Activated CD4-positive, alpha-beta T cell treated with anti-CD3 and anti-CD28 coated beads, Interleukin-2, Interleukin-4, amounts not matched to agents 100 ng/mL and 50 ng/mL, durations not matched to agents 16 hours and 8 hours (primary cell): ENCODE results near the gene CD46.
"Not testable (repeated sequence)": the region's sequence is repeated elsewhere in the genome, so short reads cannot be mapped to it uniquely, and the experiment has no call there.

ENCODE experiments used
- DNase-seq: peaks from one replicate; pipeline ENCODE4 v3.0.0-alpha.2; 2020; ENCODE audit warnings: low spot score

Gene CD46

DNA sequence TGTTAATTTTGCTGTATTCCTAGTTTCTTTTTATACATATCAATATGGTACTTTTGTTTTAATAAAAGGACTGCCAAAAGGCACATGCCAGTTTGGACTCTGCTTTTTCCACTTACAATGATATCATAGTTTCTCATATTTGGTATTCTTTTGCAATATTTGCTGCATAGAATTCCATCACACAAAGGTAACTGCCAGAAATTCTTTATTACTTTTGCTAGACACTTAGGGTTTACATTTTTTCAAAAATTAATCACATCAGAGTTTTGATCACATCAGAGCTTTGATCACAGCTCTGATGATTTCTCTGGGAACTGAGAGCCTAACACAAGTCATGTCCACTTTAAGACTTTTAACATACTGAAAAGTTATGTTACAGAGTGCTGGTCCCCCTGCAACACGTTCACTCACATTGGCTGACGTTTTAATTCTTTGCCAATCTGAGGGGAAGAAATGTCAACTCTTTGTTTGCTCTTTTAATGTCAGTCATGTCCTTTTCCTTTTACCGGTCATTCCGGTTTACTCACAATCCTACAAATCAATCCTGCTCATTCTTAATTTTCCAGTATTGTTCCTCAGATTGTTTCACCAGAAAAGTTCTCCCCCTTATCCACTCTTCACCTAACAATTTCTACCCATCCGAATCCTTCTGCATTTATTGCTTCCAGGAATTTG, 1.1 kb upstream of the CD46 start:
- no peak for DNase-seq

DNA sequence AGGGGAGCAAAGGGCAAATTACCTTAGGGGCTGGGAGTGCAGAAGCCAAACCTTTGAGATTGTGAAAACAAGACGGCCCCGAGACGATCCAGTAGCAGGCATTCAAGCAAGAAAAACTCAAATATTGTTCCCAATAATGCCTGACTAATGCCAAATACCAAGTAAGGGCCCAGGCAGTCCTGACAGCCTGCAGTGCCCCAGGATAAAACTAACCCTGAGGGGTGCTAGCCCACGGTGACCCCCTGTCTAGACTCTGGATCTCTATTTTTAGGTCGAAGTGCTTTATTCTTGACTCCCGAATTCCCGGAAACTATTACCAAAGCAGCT, 428 bp upstream of the CD46 start:
- not testable (repeated sequence) for DNase-seq

DNA sequence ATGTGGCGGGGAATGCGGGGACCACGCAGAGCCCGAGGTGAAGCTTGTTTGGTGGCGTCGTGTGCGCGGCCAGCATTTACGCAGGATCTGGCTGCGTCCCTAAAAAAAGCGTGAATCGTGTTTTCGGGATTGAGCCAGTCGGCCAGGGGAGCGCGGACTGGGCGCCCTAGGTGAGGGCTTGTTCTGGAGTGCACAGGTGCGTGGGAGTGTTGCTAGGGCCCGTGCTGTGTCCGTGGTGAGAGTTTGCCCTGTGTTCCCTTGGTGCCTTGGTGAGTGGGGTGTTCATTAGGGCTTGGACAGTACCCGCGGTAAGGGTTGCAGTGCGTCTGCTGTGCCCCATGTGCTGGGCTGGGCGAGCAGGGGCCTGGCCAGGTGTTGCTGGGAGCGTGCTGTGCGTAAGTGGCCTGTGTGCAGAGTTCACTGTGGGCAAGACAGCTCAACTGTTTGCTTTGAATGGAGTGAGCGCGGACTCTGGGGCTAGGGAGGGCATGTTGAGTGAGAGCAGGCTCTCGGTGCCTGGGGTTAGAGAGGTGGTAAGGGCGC, 673 bp downstream of the CD46 start:
- DNase-seq = peak; percentile 23

DNA sequence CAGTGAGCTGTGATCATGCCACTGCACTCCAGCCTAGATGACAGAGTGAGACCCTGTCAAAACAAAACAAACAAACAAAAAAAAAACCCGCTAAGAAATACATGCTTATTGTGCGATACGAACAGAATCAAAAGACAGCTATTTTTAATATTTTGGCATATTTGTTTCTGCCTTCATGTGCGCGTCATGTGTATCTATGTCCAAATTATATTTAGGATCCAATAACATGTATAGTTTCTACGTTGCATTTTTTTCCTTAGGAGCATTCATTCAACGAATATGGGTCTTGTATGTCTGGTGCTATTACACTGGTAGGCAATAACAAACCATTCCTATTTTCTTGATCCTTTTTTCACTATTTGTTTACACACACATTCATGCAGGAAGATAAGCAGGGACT, 1.8 kb downstream of the CD46 start:
- no peak for DNase-seq

DNA sequence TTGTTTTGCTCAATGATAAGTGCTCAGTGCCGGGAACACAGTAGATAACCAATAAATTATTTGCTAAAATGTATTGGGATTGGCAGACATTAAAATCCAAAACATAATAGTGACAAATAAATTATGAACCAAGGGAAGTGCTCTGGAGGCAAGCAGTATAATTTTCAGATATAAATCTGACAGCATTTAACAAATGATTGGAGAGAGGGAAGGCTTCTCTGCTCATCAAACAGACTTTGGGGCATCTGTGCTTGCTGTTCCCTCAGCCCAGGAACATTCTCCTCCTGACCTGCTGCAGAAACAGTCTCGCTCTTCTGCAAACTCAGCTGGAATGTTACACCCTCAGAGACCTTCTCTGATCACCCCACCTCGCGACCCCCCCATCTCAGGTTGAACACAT, 2.2 kb downstream of the CD46 start:
- DNase-seq = no peak

DNA sequence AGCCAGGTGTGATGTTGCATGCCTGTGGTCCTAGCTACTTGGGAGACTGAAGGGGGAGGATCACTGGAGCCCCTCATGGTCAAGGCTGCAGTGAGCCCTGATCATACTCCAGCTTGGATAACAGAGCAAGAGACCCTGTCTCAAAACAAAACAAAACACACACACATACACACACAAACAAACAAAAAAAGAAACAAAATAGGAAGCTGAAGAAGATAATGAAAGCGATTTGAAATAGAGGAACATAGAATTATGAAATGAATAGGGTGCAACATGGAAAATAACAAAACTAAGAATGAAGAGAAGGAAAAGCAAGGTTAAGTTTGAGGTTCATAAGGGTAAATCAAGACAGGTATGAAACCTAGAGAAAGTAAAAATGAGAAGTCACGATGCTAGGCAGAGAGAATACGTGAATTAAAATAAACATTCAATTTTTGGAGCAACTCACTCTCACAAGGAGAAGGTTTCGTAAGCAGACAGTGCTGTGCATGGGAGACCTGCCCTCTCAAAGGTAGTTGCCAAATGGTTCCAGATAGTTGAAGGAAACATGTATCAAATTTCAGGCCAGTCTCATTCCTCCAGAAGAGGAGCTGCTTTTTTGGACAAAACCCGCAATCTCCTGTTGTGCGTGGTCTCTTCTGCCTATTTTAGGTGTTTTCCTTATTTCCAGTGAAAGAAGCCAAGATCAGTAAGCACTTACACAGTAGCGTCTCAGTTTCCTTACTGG, 3.3 kb downstream of the CD46 start:
- no peak for DNase-seq

DNA sequence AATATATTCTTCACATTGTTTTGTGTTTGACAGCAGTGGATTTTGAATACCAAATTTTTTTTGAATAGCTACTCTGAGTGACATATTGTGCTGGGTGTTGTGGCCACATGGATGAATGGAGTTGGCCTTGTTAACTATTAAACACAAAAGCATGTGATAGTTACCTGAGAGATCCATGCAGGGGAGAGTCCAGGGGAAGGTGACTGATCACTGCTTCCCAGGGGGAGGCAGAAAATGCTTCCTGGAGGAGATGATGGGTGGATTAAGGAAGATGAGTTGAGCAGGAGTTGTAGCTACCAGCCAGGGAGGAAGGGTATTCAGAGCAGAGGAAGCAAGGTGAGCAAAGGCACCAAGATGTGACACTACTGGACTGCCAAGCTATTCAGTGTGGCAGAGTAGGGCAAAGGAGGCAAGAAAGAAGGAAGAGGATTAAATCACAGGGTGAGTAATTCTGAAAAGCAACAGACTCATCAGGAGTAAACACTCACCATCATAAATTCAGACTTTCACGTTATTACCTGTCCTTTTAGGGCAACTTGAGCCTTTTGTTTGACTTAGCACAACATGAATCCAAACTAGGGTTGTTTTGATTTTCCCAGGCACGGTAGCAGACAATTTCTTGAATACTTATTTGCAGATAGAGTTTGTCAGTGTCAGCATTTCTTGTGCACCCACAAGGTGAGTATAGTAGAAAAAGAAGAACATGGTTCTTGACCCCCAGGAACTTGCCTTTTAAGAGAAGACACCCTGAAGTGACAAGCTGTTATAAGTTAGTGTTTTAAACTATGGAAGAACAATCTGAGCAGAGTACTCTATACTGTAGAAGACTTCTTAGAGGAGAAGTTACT, 4.2 kb downstream of the CD46 start:
- DNase-seq = peak; percentile 63

DNA sequence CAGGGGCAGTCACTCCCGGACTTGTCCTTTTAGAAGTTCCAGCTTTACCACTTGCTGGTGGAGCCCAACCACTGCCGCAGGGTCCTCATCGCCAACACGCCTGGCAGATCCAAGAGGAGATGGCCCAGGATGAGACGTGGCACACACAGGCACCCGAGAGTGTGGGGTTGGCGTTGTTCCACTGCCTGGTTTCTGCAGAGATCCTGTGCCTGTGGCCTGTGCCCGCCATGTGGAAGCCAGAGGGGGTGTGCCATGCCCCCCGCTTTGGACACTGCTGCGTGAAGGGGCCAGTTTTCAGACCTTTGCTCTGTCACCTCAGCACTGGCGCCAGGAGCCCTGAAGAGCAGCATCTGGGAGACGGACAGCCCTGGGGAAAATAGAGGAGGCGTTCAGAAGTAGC, 10.8 kb downstream of the CD46 start:
- no peak for DNase-seq

DNA sequence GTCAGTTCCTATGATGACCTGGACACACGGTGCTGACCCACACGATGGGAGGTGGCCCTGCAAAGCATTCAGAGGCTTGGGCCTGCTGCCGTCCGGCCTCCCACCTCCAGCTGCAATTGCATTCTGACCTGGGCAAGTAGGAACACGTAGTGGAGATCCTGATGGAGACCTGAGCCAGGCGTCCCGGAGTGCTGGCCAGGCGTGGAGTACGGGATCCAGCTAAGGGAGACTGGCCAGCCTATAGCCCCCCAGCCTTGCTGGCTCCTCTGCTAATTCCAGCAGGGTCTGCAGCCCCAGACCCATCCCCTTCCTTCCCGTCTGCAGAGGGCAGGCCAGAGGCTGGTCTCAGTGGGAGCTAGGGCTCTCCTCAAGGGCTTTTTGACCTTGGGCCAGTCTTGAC, 11.2 kb downstream of the CD46 start:
- no peak for DNase-seq

DNA sequence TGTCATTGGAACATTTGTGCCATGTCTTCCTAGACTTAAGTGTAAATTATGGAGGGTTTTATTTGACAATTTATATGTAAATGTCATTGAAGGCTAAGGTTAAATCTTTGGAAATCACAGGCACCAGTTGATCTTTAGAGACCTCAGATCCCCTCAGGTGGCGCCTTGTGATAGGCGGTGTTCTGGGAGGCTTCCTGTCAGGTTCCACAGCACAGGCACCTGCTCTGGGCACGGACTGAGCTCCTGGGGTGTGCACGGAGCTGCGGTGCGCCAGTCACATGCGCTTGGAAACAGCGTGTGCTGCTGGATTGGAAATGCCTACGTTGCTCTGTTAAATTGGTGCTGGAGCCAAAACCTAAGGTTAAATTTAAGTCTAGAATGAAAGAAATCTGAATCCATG, 12.1 kb downstream of the CD46 start:
- DNase-seq = no peak

DNA sequence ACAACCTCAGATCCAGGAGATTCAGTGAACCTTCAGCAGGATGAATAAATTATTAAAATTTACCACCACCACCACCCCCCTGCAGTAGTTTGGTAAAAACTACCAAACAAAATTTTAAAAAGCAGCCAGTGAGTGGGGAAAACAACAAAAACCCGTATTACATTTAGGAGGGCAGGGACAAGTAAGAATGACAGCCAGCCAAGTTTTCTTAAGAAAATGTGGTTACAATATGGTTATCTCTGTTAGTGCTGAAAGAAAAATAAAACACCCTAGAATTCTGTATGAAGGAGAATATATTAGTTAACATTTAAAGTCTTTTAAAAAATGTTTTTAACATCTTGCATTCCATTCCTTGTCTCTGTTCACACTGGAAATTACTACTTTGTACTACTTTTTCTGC, 14.7 kb downstream of the CD46 start:
- no peak for DNase-seq

DNA sequence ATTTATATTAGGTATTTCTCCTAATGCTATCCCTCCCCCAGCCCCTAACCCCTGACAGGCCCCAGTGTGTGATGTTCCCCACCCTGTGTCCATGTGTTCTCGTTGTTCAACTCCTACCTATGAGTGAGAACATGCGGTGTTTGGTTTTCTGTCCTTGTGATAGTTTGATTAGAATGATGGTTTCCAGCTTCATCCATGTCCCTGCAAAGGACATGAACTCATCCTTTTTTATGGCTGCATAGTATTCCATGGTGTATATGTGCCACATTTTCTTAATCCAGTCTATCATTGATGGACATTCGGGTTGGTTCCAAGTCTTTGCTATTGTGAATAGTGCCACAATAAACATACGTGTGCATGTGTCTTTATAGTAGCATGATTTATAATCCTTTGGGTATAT, 18.7 kb downstream of the CD46 start:
- not testable (repeated sequence) for DNase-seq

DNA sequence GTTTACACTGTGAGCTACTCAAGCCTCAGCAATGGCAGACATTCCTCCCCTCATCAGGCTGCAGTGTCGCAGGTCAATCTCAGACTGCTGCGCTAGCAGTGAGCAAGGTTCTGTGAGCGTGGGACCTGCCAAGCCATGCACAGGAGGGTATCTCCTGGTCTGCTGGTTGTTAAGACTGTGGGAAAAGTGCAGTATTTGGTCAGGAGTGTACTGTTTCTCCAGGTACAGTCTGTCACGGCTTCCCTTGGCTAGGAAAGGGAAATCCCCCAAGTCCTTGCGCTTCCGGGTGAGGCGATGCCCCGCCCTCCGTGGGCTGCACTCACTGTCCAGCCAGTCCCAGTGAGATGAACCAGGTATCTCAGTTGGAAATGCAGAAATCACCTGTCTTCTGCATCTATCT, 24.2 kb downstream of the CD46 start:
- not testable (repeated sequence) for DNase-seq

DNA sequence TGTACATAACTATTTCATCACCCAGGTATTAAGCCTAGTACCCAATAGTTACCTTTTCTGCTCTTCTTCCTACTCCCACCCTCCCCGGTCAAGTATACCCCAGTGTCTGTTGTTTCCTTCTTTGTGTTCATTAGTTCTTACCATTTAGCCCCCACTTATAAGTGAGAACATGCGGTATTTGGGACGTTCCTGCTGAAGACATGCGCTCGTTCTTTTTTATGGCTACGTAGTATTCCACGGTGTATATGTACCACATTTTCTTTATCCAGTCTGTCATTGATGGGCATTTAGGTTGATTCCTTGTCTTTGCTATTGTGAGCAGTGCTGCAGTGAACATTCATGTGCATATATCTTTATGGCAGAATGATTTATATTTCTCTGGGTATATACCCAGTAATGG, 25.6 kb downstream of the CD46 start:
- DNase-seq = not testable (repeated sequence)

DNA sequence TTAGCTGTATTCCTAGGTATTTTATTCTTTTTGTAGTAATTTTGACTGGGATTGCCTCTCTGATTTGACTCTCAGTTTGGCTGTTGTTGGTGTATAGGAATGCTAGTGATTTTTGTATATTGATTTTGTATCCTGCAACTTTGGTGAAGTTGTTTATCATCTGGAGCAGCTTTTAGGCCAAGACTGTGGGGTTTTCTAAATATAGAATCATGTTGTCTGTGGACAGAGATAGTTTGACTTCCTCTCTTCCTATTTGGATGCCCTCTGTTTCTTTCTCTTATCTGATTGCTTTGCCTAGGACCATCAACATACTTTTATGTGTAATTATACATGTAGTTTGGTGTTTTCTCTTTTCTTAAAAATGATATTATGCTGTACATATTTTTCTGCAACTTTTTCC, 27.2 kb downstream of the CD46 start:
- DNase-seq = no peak

DNA sequence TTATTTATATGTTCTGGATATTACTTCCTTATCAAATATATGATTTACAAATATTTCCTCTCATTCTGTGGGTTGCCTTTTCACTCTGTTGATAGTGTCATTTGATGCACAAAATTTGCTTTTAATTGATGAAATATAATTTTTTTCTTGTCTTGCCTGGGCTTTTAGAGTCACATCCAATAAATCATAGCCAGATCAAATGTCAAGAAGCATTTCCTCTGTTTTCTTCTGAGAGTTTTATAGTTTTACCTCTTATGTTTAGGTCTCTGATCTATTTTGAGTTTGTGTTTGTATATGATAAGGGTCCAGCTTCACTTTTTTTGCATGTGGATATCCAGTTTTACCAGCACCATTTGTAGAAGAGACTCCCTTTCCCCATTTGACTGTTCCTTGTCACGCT, 29.5 kb downstream of the CD46 start:
- no peak for DNase-seq

DNA sequence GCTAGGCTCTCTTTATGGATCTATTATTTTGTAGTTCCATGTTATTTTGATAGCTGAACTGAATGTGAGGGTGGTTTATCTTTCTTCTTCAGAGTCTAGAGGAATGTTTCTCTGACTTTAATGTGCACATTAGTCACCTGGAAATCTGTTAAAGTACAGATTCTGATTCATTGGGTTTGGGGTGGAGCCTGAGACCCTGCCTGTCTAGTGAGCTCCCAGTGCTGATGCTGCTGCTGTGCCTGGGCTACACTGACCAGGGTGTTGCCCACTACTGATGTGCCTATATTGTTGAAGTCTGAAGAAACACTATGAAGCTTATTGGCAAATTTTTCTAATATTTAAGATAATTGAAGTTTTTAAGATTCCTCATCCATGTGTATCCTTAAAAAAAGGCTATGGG, 35.9 kb downstream of the CD46 start:
- DNase-seq = no peak

DNA sequence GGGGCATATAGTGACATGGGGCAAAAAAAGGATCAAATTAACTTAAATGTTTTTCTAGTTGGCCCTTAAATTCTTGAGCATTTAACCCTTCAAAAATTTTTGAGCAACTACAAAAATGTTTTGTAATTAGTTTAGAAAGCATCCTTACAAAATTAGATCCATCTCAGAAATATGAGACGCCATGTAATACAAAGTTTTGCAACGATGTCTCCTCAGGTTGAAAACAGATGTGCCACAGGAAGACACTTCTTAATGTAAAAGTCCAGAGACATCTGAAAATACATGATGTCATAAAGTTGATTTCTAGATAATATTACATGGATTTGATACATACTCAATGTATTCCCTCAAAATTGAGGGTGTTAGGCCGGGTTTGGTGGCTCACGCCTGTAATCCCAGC, 37.5 kb downstream of the CD46 start:
- no peak for DNase-seq

DNA sequence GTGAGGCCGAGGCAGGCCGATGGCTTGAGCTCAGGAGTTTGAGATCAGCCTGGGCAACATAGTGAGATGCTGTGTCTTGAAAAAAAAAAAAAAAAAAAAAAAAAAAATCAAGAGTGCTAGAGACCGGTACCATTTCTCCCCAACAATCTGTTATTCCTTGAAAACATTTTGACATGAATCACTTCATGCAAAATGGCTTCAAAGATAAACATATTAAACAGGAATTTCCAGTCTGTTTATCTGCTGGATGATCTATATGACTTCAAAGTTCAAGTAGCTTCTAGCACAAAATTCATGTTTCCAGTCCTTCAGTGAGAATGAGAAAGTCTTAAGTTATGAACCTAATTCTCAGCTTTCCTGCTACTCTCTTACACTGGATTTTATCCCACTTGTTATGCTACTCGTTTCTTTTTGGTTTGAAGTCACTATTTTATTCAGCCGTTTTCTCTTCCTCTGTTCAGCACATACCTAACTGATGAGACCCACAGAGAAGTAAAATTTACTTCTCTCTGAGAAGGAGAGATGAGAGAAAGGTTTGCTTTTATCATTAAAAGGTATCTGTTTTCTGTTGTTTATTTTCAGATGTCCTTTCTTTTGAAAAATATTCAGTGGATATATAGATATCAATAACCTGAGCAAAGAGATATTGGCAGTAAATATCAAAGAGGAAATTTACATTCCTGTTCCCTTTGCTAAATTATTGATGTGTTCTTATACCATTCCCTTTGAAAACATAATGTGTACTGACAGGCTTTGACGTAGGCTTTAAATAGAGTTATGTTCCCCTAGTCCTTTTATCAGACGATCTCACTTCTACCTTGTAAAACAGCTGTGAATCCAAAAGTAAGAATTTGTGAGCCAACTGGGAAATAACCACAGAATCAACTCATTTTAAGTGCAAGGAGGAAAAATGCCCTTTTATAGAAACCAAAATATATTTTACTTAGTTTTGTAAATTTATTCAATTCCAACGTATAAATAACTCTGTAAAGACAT, 38.2 kb downstream of the CD46 start:
- no peak for DNase-seq

DNA sequence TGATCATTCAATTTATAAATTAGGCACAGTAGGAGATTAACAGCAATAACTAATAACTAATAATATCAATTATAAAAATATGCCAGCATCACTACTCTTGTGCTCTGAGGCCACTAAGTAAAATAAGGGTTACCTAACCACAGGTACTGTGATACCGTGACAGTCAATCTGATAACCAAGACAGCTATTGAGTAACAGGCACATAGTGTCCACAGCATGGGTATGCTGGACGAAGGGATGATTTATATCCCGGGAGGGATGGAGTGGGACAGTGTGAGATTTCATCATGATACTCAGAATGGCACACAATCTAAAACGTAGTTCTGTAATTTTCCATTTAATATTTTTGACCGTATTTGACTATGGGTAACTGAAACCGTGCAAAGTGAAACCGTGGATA, 39.4 kb downstream of the CD46 start:
- DNase-seq = no peak

DNA sequence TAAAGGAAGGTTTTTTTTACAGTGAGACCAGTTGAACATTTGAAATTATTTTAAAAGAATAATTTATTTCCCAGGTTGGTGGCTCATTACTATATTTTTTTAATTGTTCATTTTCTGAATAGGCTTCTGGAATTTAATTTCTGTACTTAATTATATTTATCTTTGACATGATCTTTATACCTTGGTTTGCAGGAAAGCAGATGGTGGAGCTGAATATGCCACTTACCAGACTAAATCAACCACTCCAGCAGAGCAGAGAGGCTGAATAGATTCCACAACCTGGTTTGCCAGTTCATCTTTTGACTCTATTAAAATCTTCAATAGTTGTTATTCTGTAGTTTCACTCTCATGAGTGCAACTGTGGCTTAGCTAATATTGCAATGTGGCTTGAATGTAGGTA, 41.5 kb downstream of the CD46 start:
- DNase-seq = no peak

DNA sequence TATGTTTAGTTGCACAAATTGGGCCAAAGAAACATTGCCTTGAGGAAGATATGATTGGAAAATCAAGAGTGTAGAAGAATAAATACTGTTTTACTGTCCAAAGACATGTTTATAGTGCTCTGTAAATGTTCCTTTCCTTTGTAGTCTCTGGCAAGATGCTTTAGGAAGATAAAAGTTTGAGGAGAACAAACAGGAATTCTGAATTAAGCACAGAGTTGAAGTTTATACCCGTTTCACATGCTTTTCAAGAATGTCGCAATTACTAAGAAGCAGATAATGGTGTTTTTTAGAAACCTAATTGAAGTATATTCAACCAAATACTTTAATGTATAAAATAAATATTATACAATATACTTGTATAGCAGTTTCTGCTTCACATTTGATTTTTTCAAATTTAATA, 43.0 kb downstream of the CD46 start:
- no peak for DNase-seq
